ENCODE results near the gene PRSS53.
"Not testable (repeated sequence)": the region's sequence is repeated elsewhere in the genome, so short reads cannot be mapped to it uniquely, and the experiment has no call there.

Gene PRSS53

DNA sequence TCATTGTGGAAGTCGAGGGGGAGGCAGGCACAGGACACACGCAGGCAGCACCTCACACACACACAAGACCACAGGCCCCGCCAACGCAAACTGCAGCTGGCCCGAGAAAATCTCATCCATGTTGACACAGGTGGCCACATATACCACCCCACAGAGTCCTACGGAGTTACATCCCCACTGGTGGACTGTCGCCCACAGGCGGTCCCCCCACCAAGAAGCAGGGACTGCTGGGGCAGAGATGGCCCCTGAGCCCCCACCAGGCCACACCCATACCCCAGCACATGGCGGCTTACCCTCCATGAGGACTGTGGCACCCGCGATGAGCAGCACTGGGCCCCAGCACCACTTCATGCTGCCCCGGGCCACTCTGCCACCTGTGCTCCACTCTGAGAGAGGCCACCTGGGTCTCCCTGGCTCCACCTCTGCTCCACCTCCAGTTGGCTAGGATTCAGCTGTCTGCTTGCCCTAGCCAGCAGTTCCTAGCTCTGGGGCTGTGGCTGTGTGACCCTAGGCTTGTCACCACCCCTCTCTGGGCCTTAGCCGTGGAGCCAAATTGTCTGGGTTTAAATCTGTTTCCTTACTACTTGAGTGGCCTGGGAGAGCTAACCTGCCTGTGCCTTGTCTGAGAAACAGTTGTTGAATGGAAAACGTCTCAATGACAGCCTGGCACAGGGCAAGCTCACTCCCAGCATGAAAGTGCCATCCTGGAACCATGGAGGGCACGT lies at the start of gene PRSS53:
Gene PRSS53 (minus strand): TSS at position 485 of the 725 bp plus-strand sequence. CDS start 134 bp downstream, at position 351.
- Histone ChIP-seq H3K36me3 (ENCODE audit: insufficient read depth, low read length) (peaks cover 14% of the 10 kb centered on the region), H2AFZ (ENCODE audit: low read depth, low read length) (no peak within 1 kb of the TSS), H3K9me3 (ENCODE audit: low read length) (no peaks in the 10 kb centered on the region), H3K4me3 (ENCODE audit: low read length) (no peak within 1 kb of the TSS), H3K27me3 (ENCODE audit: insufficient read depth, low read length) (no peaks in the 10 kb centered on the region), H3K4me1 (ENCODE audit: insufficient read depth, low read length) (peaks cover 6% of the 10 kb centered on the region)

DNA sequence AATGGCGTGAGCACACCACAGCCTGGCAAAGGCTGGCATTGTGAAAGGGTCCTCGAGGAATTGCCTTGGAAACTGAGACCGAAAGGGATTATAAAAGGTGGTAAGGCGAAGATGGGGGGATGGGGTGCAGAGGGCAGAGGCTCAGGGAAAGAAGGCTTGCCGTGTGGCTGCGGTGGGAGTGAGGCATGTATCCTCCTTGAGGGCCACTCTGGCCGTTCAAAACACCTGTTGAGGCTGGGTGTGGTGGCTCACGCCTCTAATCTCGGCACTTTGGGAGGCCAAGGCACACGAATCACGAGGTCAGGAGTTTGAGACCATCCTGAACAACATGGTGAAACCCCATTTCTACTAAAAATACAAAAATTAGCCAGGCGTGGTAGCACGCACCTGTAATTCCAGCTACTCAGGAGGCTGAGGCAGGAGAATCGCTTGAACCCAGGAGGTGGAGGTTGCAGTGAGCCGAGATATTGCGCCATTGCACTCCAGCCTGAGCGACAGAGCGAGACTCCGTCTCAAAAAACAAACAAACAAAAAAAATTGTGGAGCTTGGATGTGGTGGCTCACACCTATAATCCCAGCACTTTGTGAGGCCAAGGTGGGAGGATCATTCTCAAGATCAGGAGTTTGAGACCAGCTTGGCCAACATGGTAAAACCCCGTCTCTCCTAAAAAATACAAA lies 48.2 kb upstream of the PRSS53 start:
- not testable (repeated sequence) for H3K4me3 ChIP-seq (ENCODE audit: low read length); H2AFZ ChIP-seq (ENCODE audit: low read depth, low read length); H3K27me3 ChIP-seq (ENCODE audit: insufficient read depth, low read length); H3K9me3 ChIP-seq (ENCODE audit: low read length); H3K36me3 ChIP-seq (ENCODE audit: insufficient read depth, low read length)
- H3K4me1 ChIP-seq (ENCODE audit: insufficient read depth, low read length), result peaks cover 18% of the 10 kb centered on the region

DNA sequence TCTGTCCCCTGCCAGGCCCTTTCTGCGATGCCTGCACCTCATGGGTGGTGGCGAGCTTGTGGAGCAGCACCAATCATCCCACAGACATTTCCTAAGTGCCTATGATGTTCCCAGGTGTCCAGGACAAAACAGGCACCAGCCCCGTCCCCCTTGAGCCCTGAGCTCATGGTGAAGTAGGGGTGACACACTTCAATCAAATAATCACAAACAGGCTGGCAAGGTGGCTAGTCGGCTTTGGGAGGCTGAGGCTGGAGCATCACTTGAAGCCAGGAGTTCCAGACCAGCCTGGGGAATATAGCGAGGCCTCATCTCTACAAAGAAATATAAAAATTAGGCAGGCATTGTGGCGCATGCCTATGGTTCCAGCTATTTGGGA lies 47.5 kb upstream of the PRSS53 start:
- H3K4me1 ChIP-seq (ENCODE audit: insufficient read depth, low read length), result peaks cover 13% of the 10 kb centered on the region
- H3K9me3 ChIP-seq (ENCODE audit: low read length), result no peaks in the 10 kb centered on the region
- no peaks in the 10 kb centered on the region for H3K27me3 ChIP-seq (ENCODE audit: insufficient read depth, low read length)
- H2AFZ ChIP-seq (ENCODE audit: low read depth, low read length), result no peak overlapping the region
- peaks cover 12% of the 10 kb centered on the region for H3K36me3 ChIP-seq (ENCODE audit: insufficient read depth, low read length)
- no peak overlapping the region for H3K4me3 ChIP-seq (ENCODE audit: low read length)

DNA sequence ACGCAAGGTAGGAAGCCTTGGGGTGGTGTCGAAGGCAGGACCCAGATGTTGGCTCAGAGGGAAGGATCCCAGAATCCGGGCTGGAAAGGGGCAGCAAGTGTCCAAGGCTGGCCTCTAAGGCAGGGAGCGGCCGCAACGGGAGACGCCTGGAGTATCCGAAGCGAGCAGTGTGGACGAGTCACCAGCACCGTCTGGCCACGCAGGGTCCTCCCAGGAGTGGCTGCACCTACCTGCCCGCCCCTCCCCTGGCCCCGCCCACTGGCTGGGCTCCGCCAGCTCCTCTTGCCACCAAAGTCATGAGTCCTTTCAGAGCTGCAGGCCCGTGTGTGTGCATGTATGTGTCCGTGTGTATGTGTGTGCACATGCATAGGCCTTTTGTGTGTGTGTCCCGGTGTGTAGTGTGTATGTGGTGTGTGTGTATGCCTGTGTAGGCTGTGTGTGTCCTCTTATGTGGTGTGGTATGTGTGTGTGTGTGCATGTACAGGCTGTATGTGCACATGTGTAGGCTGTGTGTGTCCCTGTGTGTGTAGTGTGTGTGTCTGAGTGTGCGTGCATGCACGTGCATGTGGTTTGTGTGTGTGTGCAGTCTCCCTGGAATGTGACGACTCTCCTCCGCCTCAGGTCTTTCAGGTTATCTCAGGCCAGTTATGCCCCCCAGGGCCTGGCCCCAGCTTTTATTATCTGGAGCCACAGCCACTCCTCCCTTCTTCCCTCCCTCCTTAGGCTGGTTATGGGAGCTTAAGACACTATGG lies 47.0 kb upstream of the PRSS53 start, which contains the start of gene PRSS8:
Gene PRSS8 (minus strand): TSS at position 193 of the 752 bp plus-strand sequence. CDS start 229 bp downstream, outside the sequence.
- H3K4me3 ChIP-seq (ENCODE audit: low read length), result no peak within 1 kb of the TSS

DNA sequence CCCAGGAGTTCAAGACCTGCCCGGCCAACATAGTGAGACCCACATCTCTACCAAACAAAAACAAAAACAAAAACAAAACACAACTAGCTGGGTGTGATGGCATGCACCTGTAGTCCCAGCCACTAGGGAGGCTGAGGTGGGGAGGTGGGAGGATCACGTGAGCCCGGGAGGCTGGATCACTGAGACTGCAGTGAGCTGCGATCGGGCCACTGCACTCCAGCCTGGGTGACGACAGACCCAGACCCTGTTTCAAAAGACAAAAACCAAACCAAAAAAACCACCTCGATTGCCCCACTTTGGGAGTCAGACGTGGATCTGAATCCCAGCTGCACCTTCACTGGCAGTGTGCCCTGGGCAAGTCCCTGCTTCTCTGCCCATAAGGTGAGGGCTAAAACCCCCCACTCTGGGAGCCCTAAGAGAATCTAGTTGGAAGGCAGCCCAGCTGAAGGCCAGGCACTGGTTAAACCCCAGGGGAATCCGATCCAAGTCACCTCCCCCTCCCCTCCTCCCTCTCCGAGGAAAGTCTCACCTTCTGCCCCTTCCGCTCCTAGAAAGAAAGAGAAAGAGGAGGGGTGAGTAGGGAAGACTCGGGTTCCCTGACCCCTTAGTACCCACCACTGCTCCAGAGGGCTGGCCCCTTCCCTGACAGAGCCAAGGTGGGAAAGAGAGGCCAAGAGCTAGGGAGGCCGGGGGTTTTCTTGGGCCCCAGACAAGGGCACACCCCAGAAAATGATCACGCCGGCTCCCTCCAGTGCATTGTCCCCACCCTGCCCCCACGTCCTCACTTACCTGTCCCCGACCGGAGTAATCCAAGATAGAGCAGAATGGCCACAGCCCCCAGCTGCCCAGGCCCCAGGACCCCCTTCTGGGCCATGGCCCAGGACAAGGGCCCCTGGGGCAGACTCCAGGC lies 46.1 kb upstream of the PRSS53 start:
- peaks cover 23% of the 10 kb centered on the region for H3K36me3 ChIP-seq (ENCODE audit: insufficient read depth, low read length)
- peaks cover 12% of the 10 kb centered on the region for H3K4me1 ChIP-seq (ENCODE audit: insufficient read depth, low read length)
- no peak overlapping the region for H2AFZ ChIP-seq (ENCODE audit: low read depth, low read length)
- H3K4me3 ChIP-seq (ENCODE audit: low read length), result no peak overlapping the region
- no peaks in the 10 kb centered on the region for H3K9me3 ChIP-seq (ENCODE audit: low read length)
- H3K27me3 ChIP-seq (ENCODE audit: insufficient read depth, low read length), result no peaks in the 10 kb centered on the region

More for the DNA sequence above, 47.0 kb upstream of the PRSS53 start, which contains the start of gene PRSS8:
- Histone ChIP-seq H3K36me3 (ENCODE audit: insufficient read depth, low read length) (peaks cover 16% of the 10 kb centered on the region), H3K4me1 (ENCODE audit: insufficient read depth, low read length) (peaks cover 12% of the 10 kb centered on the region), H3K9me3 (ENCODE audit: low read length) (no peaks in the 10 kb centered on the region), H3K27me3 (ENCODE audit: insufficient read depth, low read length) (no peaks in the 10 kb centered on the region), H2AFZ (ENCODE audit: low read depth, low read length) (no peak within 1 kb of the TSS)

DNA sequence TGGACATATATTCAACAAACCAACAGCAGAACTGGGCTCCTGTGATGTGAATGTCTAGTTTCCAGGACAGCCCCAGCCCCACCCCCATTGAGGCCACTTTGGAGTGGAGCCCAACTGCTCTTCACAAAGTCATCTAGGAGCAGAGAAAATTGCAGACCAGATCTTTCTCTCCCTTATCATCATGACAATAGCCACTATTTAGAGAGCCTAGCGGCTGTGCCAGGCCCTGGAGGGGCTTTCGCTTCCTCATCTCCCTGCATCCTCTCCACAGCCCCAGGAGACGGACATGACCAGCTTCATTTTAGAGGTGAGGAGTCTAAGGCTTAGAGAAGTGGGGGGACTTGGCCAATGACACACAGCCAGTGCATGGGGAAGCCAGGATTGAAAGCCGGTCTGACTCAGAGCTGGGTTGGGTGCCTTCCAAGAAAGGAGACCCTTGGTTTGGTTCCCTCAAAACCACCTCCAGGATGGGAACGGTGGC lies 45.4 kb upstream of the PRSS53 start:
- H3K9me3 ChIP-seq (ENCODE audit: low read length), result no peaks in the 10 kb centered on the region
- H3K4me3 ChIP-seq (ENCODE audit: low read length), result no peak overlapping the region
- no peaks in the 10 kb centered on the region for H3K27me3 ChIP-seq (ENCODE audit: insufficient read depth, low read length)
- H3K4me1 ChIP-seq (ENCODE audit: insufficient read depth, low read length), result peaks cover 12% of the 10 kb centered on the region
- peaks cover 27% of the 10 kb centered on the region for H3K36me3 ChIP-seq (ENCODE audit: insufficient read depth, low read length)
- no peak overlapping the region for H2AFZ ChIP-seq (ENCODE audit: low read depth, low read length)

DNA sequence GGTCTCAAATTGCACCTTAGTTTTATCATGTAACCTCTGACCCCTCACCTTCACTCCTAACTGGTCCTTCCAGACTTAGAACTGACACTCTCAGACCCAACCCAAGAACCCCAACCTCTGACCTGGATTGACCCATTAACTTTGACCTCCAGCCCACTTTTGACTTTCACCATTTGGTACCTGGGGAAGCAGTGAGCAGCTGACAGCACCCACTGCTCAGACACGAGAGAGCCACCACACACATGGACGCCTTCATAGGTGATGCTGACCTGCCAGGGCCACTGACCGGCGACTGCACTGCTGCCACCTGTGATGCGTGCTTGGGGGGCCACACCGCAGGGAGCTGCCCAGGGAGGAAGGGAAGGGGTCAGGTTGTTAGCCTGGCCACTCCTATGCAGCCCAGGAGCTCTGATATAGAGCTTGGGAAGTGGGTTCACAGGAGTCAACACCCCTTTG lies 44.3 kb upstream of the PRSS53 start:
- no peaks in the 10 kb centered on the region for H3K9me3 ChIP-seq (ENCODE audit: low read length)
- no peaks in the 10 kb centered on the region for H3K27me3 ChIP-seq (ENCODE audit: insufficient read depth, low read length)
- H3K36me3 ChIP-seq (ENCODE audit: insufficient read depth, low read length), result peaks cover 27% of the 10 kb centered on the region
- H3K4me3 ChIP-seq (ENCODE audit: low read length), result no peak overlapping the region
- no peak overlapping the region for H2AFZ ChIP-seq (ENCODE audit: low read depth, low read length)
- peaks cover 12% of the 10 kb centered on the region for H3K4me1 ChIP-seq (ENCODE audit: insufficient read depth, low read length)

DNA sequence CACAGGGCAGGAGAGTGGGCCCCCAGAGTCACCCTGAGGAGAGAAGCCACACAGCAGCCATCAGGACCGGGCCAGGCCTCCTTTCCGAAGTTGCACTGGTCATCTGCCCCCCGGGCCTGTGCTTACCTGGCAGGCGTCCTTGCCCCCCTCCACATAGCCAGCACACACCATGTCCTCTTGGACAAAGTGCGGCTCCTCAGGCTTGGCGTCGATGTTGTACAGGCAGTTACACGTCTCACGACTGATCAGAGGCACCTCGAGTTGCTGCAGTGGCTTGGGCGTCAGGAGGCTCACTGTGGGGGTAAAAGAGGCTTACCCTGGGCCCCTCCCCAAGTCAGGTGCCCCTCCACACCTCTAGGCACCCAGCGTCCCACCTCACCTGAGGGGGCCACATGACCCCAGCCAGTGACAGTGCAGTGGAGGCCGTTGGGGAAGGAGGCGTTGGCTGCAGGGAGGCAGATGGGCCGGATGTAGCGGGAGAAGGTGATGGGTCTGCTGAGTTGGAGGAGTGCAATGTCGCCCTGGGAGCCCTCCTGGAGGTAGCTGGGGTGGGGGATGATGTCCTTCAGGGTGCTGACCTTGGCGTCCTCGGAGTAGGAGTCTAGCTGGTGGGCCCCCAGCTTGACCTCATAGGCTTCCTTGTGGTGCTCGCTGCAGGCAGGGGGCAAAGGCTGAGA lies 43.7 kb upstream of the PRSS53 start:
- no peaks in the 10 kb centered on the region for H3K9me3 ChIP-seq (ENCODE audit: low read length)
- H3K27me3 ChIP-seq (ENCODE audit: insufficient read depth, low read length), result no peaks in the 10 kb centered on the region
- peaks cover 32% of the 10 kb centered on the region for H3K36me3 ChIP-seq (ENCODE audit: insufficient read depth, low read length)
- H2AFZ ChIP-seq (ENCODE audit: low read depth, low read length), result no peak overlapping the region
- H3K4me1 ChIP-seq (ENCODE audit: insufficient read depth, low read length), result peaks cover 12% of the 10 kb centered on the region
- H3K4me3 ChIP-seq (ENCODE audit: low read length), result no peak overlapping the region

DNA sequence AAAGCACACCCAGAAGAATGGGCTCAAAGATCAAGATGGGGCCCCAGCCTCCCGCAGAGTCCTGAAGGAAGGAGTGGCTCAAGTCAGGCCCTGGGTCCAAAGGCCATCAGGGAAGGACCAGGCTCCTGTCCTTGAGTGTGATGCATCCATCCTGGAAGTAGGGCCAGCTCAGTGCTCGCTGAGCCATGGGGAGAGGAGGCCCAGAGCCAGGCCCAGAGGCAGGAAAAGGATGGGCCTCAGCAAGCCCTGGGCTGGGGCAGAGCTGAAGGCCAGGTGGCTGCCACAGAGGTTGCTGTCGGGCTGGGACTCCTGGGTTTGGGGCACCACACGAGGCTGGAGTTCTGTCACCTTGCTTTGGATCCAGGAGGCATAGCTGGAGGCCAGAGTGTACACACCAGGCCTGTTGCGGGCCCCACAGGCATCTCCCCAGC lies 43.1 kb upstream of the PRSS53 start:
- no peak overlapping the region for H3K4me3 ChIP-seq (ENCODE audit: low read length)
- H3K9me3 ChIP-seq (ENCODE audit: low read length), result no peaks in the 10 kb centered on the region
- H3K27me3 ChIP-seq (ENCODE audit: insufficient read depth, low read length), result no peaks in the 10 kb centered on the region
- H2AFZ ChIP-seq (ENCODE audit: low read depth, low read length), result no peak overlapping the region
- peaks cover 12% of the 10 kb centered on the region for H3K4me1 ChIP-seq (ENCODE audit: insufficient read depth, low read length)
- peaks cover 38% of the 10 kb centered on the region for H3K36me3 ChIP-seq (ENCODE audit: insufficient read depth, low read length)

DNA sequence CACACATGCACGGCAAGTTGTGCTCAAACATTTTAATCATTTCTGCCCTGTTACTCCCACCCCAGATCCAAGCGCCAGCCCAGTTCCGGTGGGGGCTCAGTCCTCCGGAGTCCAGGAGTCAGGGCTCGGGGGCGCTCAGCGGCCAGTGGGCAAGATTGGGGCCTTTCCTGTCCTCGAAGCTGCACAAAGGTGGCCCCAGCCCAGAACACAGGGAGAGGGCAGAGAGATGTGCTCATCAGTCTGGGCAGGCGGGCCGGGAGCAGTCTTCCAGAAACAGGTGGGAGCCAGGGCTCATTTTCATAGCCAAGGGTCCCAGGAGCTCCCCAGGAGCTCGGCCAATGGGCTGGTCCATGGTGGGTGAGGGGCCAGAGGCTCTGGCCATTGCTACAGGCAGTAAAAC lies 42.7 kb upstream of the PRSS53 start:
- Histone ChIP-seq H3K4me1 (ENCODE audit: insufficient read depth, low read length) (peaks cover 12% of the 10 kb centered on the region), H3K9me3 (ENCODE audit: low read length) (no peaks in the 10 kb centered on the region), H2AFZ (ENCODE audit: low read depth, low read length) (no peak overlapping the region), H3K27me3 (ENCODE audit: insufficient read depth, low read length) (no peaks in the 10 kb centered on the region), H3K36me3 (ENCODE audit: insufficient read depth, low read length) (peaks cover 39% of the 10 kb centered on the region), H3K4me3 (ENCODE audit: low read length) (no peak overlapping the region)

DNA sequence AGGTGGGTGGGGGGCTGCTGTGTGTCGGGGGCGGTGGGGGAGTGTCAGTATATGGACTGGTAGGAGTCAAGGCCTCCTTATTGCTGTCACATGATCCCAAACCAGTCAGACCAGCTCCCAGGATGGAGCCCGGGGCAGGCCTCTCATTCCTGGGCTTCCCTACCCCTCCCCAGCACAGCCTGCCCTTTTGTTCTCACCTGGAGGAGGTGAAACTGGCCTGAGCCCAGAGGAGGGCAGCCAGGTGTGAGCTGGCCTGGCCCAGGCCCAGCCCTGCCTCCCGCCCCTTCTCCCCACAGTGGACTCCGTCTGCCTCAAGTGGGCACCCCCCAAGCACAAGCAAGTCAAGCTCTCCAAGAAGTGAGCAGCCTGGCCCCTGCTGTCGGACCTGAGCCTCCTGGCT lies 42.2 kb upstream of the PRSS53 start:
- Histone ChIP-seq H2AFZ (ENCODE audit: low read depth, low read length) (no peak overlapping the region), H3K4me3 (ENCODE audit: low read length) (no peak overlapping the region), H3K27me3 (ENCODE audit: insufficient read depth, low read length) (no peaks in the 10 kb centered on the region), H3K9me3 (ENCODE audit: low read length) (no peaks in the 10 kb centered on the region), H3K36me3 (ENCODE audit: insufficient read depth, low read length) (peaks cover 39% of the 10 kb centered on the region), H3K4me1 (ENCODE audit: insufficient read depth, low read length) (peaks cover 12% of the 10 kb centered on the region)

All from neuron (in vitro differentiated cells).